GM12878 (cell line): ENCODE results near the gene PPM1E. TPM values are rescaled to one million over a fixed set of nuclear protein-coding genes. Genes with fewer than 3 reads are reported as not detected.

ENCODE experiments used
- ATAC-seq: fragments of 200-7000 bp; cut with Tn5 transposase; 3 replicates; pipeline ENCODE4 v1.9.1; 2020; ENCODE audit warnings: mild to moderate bottlenecking, moderate library complexity
- BruUV-seq: library from RNA; stranded (reverse); fragments of 400-500 nt; replicated peaks from 2 replicates; lab custom pipeline; 2021; lab: Mats Ljungman, UMichigan
- CTCF ChIA-PET: fragments of 300-600 bp; sonication (Branson Sonifier 250); formaldehyde crosslinking; extraction: SDS; loops from one replicate; lab custom pipeline; 2021; ENCODE audit warnings: inconsistent platforms; lab: Yijun Ruan, JAX
- POLR2A ChIA-PET: fragments of 350-600 bp; formaldehyde crosslinking; extraction: SDS; loops from one replicate; lab custom pipeline; 2021; ENCODE audit warnings: inconsistent platforms; lab: Charles Lee
- RAD21 ChIA-PET: fragments of 300-600 bp; sonication (Branson Sonifier 250); formaldehyde crosslinking; loops from one replicate; lab custom pipeline; 2023; ENCODE audit warnings: antibody characterized with exemption; ENCODE audit not compliant: unreplicated experiment; lab: Charles Lee
- SMC1A ChIA-PET: fragments of 300-600 bp; sonication (Branson Sonifier 250); formaldehyde crosslinking; loops from one replicate; lab custom pipeline; 2023; ENCODE audit not compliant: unreplicated experiment, uncharacterized antibody; lab: Charles Lee
- DNase-seq: peaks from one replicate; pipeline ENCODE4 v3.0.0-alpha.2; 2011; ENCODE audit warnings: low read depth, low spot score
- FAIRE-seq: peaks from 3 replicates; lab custom pipeline; 2011; peaks lifted over from hg19 to GRCh38; lab: Jason Lieb, UNC
- H2AFZ ChIP-seq: 2 replicates; pipeline ENCODE4 v1.6.0; 2011; ENCODE audit warnings: low read depth, low read length, control low read depth; ENCODE audit not compliant: control insufficient read depth
- H3K27ac ChIP-seq: 2 replicates; pipeline ENCODE4 v1.5.1; 2011; ENCODE audit warnings: control low read depth; ENCODE audit not compliant: control insufficient read depth, insufficient read depth
- H3K27me3 ChIP-seq, 2 experiments: replicated peaks in 1 of 2; 2 replicates each; pipeline versions ENCODE4 v1.6.0 to v1.6.1; 2011; ENCODE audit warnings: low read length in 1 of 2; ENCODE audit not compliant: control insufficient read depth in 2 of 2, insufficient read depth in 2 of 2
- H3K36me3 ChIP-seq, 2 experiments: 2 replicates each; pipeline ENCODE4 v1.5.1; 2011; ENCODE audit warnings: low read length in 1 of 2; ENCODE audit not compliant: control insufficient read depth in 2 of 2, insufficient read depth in 2 of 2
- H3K4me1 ChIP-seq: 2 replicates; pipeline ENCODE4 v1.6.1; 2011; ENCODE audit warnings: mild to moderate bottlenecking, low read length, moderate library complexity, mixed read lengths; ENCODE audit not compliant: control insufficient read depth, insufficient read depth
- H3K4me2 ChIP-seq: 2 replicates; pipeline ENCODE4 v1.6.0; 2011; ENCODE audit warnings: control low read depth; ENCODE audit not compliant: control insufficient read depth, insufficient read depth
- H3K4me3 ChIP-seq: fragments of 200-600 bp; sonication (generic); 2 replicates; pipeline ENCODE4 v1.5.1; 2016
- H3K79me2 ChIP-seq: 2 replicates; pipeline ENCODE4 v1.6.0; 2011; ENCODE audit warnings: low read length; ENCODE audit not compliant: control insufficient read depth, insufficient read depth
- H3K9ac ChIP-seq: 2 replicates; pipeline ENCODE4 v1.8.0; 2011; ENCODE audit warnings: low read length, control low read depth, mixed read lengths; ENCODE audit not compliant: control insufficient read depth, insufficient read depth
- H3K9me3 ChIP-seq: replicated peaks from 3 replicates; pipeline ENCODE4 v1.5.1; 2011; ENCODE audit warnings: mild to moderate bottlenecking, low read length; ENCODE audit not compliant: control insufficient read depth, insufficient read depth
- H4K20me1 ChIP-seq: 2 replicates; pipeline ENCODE4 v1.6.0; 2011; ENCODE audit not compliant: control insufficient read depth, insufficient read depth
- ATF7 ChIP-seq: fragments of 450-650 bp; IDR thresholded peaks from 2 replicates; pipeline ENCODE4 v1.6.1; 2016; ENCODE audit warnings: low read depth, mild to moderate bottlenecking
- E4F1 ChIP-seq: fragments of 450-650 bp; IDR thresholded peaks from 2 replicates; pipeline ENCODE4 v1.6.1; 2018; ENCODE audit warnings: borderline replicate concordance, mild to moderate bottlenecking; ENCODE audit not compliant: partially characterized antibody
- EGR1 ChIP-seq, 2 experiments: IDR thresholded peaks; 1 replicate in 1 of 2; 2 replicates in 1 of 2; pipeline ENCODE4 v1.6.1; 2011 to 2012; ENCODE audit warnings: low read depth in 2 of 2, low read length in 2 of 2, borderline replicate concordance in 1 of 2, mild to moderate bottlenecking in 1 of 2, moderate library complexity in 1 of 2
- JUND ChIP-seq: IDR thresholded peaks from 2 replicates; pipeline ENCODE4 v1.6.1; 2012; ENCODE audit warnings: low read depth, mild to moderate bottlenecking, low read length, improper control_type of control experiment, moderate library complexity
- MLLT1 ChIP-seq: fragments of 450-650 bp; IDR thresholded peaks from 2 replicates; pipeline ENCODE4 v1.6.1; 2016; ENCODE audit warnings: mild to moderate bottlenecking
- MTA3 ChIP-seq: IDR thresholded peaks from 2 replicates; pipeline ENCODE4 v1.6.1; 2012; ENCODE audit warnings: low read length, inconsistent platforms, borderline replicate concordance
- NKRF ChIP-seq: fragments of 450-650 bp; conservative IDR thresholded peaks from 2 replicates; pipeline ENCODE4 v1.6.1; 2017; ENCODE audit warnings: mild to moderate bottlenecking, moderate library complexity
- NRF1 ChIP-seq: conservative IDR thresholded peaks from 2 replicates; pipeline ENCODE4 v1.6.1; 2011; ENCODE audit warnings: mild to moderate bottlenecking, low read depth, low read length, improper control_type of control experiment
- TAF1 ChIP-seq: IDR thresholded peaks from 2 replicates; pipeline ENCODE4 v1.6.1; 2011; ENCODE audit warnings: mild to moderate bottlenecking, low read depth, low read length, borderline replicate concordance
- ZNF274 ChIP-seq: IDR thresholded peaks from one replicate; pipeline ENCODE4 v1.8.0; 2011; ENCODE audit not compliant: insufficient read length, insufficient read depth
- ZNF592 ChIP-seq: fragments of 450-650 bp; IDR thresholded peaks from 2 replicates; pipeline ENCODE4 v1.6.1; 2017; ENCODE audit warnings: mild to moderate bottlenecking, moderate library complexity
- WGBS: methylation state at CpG from one replicate; pipeline ENCODE4 v1.1.6; 2016; ENCODE audit warnings: low lambda C conversion rate; ENCODE audit not compliant: insufficient replicate concordance, insufficient coverage; ENCODE audit errors: missing lambda C conversion rate; 5-methylcytosine and 5-hydroxymethylcytosine counted together
- in situ Hi-C: fragments of 300-500 bp; cut with MboI; formaldehyde crosslinking; loops from 9 replicates; pipeline ENCODE4 v1.14.3; 2018; ENCODE audit warnings: mixed read lengths
- intact Hi-C: fragments of 100-400 bp; cut with micrococcal nuclease; formaldehyde crosslinking; loops from one replicate; pipeline ENCODE4 v1.14.2; 2022; ENCODE audit not compliant: unreplicated experiment
- polyA plus RNA-seq, 11 experiments: library from polyadenylated mRNA; depleted of rRNA in 4 of 11; unstranded in 6 of 11; stranded (reverse) in 5 of 11; fragments of >200 nt; fragmentation: Nextera tagmentation in 4 of 11; fragmentation: Illumina TruSeq in 1 of 11; extraction: Ambion mirVana in 4 of 11; extraction: Trizol in 1 of 11; gene quantifications; 1 replicate in 1 of 11; 2 replicates in 10 of 11; pipeline versions ENCODE4 v1.2.1 to v1.2.3, GENCODE V29; 2011 to 2016; ENCODE audit warnings: inconsistent platforms in 2 of 11, missing spikeins in 2 of 11, low read depth in 1 of 11
- total RNA-seq, 4 experiments: library from RNA; depleted of rRNA in 3 of 4; stranded (reverse); fragments of >200 nt in 3 of 4; fragmentation: Illumina TruSeq in 1 of 4; extraction: Trizol in 1 of 4; gene quantifications; 2 replicates each; pipeline versions ENCODE4 v1.2.1 to v1.2.3, GENCODE V29; 2013 to 2021

The PPM1E gene
- total and polyA plus RNA-seq, 10 of the 15 experiments (the other 5 are each of a cell fraction or from before 2014, with no cell fraction given), result 0.07 to 0.28 (median 0.16) TPM

- Histone ChIP-seq H3K9ac (no peak overlapping the region), H4K20me1 (no peaks in the 10 kb centered on the region), H3K4me2 (no peak overlapping the region), H3K36me3 (no peaks in the 10 kb centered on the region), H3K27me3 (no peaks in the 10 kb centered on the region), H3K79me2 (no peaks in the 10 kb centered on the region), H3K4me3 (no peak overlapping the region), H3K4me1 (no peaks in the 10 kb centered on the region), H3K9me3 (no peaks in the 10 kb centered on the region), H3K27ac (no peak overlapping the region), H2AFZ (no peak overlapping the region)
- intact Hi-C loops, result no loop called here
- POLR2A ChIA-PET, result interaction anchor here (0.5 to 0.7 kb wide), 2 partner anchors 79 to 175 kb away, joined by 3 to 4 read pairs; no protein-coding TSS in a partner anchor
- no TSS peak for BruUV-seq
- RAD21 ChIA-PET, result no interaction called here
- SMC1A ChIA-PET, result no interaction called here
- WGBS, result 6% methylated on average over 3 of the region's 3 CpGs
- no peak for DNase-seq
- no peak for TF ChIP-seq ZNF274
- TF ChIP-seq E4F1, result no peak
- TF ChIP-seq MLLT1, result no peak
- TF ChIP-seq ZNF592, result no peak
- no peak for TF ChIP-seq MTA3
- no peak for TF ChIP-seq TAF1
- no peak for TF ChIP-seq EGR1 (IDR thresholded peaks at IDR 0.05; ENCODE audit: borderline replicate concordance in 1 of 2, low read depth in 2 of 2, low read length in 2 of 2)
- no peak for TF ChIP-seq JUND
- no peak for TF ChIP-seq NKRF
- no peak for TF ChIP-seq NRF1
- no peak for TF ChIP-seq ATF7
- no peak for ATAC-seq
- CTCF ChIA-PET, result no interaction called here
- in situ Hi-C loops, result no loop called here
- no peak for FAIRE-seq
Measured at GRCh38 chr17:58936295-58936694, 180.6 kb downstream of the PPM1E start.
